ENCODE data around the gene FCSK.
"Not testable (repeated sequence)": the region's sequence is repeated elsewhere in the genome, so short reads cannot be mapped to it uniquely, and the experiment has no call there.

The FCSK gene

DNA sequence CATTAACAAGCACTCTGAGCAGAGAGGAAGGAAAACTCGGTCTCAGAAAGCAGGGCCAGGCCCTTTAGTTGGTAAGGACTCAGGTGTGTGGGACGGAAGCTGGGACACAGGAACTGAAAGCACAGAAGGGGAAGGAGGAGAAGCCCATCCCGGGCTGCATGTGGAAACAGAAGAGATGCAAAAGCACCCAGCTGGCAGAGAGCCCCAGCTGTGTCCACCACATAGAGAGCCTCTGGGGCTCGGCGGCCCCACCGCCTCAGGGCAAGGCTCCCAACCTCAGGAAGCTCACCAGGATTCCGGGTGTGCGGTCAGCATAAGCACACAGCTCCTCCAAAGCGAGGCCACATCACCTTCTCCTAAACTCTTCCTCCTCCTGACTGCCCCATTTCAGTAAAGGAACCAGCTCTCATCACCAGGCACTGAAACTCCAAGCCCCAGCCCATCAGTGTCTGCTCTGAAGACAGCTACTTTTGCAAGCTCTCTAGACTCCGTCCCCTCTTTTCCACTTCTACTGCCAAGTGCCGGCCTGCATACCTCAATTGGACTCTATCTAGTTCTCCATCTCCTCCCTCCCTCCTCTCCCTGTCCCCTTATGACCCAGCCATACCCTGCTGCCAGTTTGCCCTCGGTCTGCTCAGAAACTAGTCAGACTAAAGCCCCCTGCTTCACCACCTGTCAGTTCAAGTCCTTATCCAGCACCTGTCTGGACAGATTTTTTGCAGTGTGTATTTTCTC lies 21.5 kb upstream of the FCSK start:
- no peak for FAIRE-seq

DNA sequence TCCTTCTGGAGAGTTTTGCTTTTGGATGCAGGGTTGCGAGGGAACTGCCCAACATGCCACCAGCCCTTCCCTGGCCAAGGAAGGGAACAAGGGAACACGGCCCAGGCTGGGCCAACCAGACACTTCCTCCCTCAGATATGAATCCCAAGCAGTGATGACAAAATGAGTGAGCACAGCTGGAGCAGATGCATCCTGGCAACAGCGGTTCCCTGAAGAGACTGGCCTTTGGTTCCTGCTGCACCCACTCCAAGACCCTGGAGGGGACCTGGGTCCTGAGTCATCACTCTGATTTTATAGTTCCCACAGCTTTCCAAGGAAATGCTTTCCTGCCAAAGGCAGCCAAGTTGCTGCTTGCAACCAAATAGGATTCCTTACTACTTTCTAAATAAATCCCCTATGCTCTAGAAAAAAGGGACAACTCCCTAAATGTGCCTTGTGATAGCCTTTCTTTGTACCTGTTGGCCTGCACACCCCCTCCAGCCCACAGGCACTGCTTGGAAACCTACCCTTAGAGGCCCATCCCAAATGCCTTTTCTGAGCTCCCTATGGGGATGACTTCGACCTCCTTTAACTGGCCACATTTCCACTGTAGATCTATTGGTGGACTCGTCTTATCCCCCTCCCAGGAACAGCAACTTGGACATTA lies 20.8 kb upstream of the FCSK start:
- FAIRE-seq: no peak

DNA sequence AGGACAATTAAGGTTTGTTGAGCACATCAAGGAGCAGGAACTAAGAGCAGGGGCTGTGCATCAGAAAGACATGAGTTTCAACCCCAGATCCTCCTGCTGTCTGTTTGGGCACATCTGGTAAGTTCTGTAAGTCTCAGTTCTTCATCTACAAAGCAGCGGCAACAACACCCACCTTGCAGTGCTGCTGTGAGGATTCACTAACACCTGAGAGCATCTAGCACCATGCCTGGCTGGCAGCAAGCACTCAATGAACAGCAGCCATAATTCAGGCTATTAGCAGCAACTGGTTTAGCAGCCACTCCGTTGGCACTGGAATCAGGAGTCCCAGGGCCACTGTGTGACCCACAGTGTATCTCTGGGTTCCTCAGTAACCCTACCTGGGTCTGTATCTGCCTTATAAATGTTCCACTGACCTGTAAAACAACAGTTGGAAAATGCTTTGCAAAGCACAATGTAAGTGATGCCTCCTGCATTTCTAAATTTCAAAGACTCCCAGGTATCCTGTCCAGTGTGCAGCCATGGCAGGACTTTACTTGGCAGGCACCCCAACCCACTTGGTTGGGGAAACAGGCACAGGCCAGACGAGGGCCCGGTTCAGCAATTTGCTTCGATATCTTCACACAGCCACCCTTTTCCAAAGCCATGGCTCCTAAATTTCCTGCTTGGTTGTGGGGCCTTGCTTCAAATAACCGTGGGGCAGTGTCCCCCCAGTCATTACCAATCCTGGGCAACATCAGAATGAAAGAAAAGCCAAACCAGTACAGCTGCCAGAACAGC lies 19.7 kb upstream of the FCSK start:
- FAIRE-seq: no peak

DNA sequence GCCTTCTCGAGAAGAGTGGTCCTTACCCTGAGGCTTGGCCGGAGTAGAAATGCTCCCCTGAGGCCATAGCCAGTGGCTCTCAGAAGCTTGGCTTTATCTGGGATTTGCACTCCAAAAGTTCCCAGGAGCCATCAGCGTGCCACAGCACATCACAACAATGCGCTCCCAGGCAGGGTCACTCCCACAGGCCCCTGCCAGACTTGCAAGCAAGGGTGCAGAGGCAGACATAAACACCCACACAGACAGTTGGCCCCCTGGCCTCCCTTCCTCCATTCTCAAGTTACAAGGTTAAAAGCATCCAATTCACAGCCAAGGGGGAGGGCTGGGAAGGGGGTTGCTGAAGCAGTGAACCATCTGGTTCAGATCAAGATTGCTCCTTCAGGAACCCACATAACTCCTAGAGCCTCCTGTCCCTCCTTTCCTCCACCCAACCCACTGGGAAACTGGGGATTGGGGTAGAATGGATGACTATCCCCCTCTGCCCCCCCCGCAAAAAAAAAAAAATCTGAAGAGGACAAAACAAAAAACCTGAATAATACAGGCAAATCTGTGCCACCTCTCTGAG lies 17.3 kb upstream of the FCSK start:
- FAIRE-seq: no peak

DNA sequence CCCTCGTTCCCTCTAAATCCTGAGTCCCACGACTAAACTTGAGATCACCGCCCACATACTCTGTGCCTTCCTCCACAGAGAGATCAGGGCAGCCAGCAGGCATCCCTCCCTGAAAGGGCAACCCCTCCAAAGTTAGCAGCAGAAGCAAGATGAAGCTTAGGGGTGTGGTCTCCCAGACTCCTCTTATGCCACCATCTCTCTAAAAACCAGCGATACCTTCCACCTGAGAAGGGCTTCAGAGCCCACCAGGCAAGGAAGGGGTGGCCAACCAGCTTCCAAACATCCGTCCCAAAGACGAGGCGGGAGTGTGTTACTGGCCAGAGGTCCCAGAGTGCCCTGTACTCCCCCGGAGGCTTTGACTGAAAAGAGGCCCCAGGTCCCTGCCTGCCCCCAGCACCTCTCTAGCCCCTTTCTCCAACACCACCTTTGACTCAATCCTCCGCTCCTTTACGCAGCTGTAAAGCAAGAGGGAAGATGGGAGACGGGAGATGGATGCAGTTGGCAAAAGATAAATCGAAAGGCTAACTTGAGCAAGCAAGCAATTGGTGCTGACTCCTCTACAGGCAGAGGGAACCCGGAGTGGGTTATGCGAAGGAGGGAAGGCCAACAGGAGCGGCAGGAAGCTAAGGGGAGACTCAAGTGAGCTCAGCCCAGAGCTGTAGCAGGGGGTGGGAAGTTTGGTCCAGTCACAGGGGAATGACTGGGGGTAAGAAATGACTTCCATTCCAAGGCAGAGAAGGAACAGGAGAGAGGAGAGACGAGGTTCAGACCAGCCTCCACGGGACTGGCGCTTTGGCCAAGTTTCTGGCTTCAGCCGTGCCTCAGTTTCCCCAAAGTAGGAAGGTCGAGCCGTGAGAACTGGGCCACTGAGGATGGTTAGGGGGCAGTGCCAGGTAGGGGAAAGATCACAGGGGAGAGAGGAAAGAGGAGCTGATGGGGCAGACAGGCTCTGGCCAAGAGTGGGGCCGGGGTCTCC lies 16.5 kb upstream of the FCSK start:
- no peak for FAIRE-seq

DNA sequence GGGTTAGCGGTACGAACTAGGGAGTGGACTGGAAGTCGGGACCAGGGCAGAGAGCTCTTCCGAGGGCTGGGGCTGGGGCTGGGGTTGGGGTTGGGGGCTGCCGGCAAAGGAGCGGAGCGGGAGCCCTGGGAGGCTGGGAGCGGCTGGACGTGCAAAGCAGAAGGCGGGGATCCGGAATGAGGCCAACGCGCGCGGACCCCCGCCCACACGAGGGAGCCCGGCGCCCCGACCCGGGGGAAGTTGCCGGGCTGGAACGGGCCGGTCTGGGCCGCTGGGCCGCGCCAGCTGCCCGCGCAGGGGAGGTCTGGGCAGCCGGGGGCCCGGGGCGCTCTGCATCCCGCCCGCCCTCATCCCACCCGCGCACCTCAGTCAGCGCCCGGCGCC lies 15.8 kb upstream of the FCSK start:
- FAIRE-seq: no peak

DNA sequence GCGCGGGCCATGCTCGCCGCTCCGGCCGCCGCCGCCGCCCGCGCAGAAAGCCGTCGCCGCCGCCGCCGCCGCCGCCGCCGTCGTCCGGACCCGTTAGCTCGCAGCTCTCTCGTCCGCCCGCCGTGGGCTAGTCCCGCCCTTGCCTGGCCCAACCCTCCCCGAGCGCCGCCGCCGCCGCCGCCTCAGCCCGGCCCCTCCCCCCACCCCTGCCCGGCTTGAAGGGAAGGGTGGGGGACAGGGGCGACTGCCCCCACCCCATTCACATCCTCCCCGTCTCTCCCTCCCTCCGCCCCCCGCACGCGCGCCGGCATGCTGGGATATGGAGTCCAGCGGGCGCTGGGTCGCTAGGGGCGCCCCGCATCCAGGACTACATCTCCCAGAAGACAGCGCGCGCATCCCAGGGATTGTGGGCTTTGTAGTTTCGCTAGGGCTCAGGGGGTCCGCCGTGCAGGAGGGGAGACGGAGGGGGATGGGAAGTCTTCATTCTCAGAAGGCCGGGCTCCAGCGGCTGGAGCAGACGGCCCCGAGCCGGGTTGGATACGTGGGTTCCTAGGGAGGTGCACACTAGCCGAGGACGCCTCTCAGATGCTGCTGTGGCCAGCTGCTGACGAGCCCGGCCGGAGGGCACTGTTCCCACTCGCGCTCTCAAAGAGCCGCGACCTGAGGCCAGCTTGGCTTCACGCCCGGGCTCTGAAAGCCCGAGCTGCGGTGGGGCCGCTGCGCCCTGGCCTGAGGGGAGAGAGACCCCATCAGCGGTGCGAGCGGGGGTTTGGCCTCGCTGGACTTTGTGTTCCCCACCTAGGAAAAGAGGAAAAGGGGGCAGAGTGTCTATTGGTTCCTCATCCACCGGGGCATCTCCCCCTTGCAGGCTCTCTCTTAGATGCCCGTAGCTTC lies 15.2 kb upstream of the FCSK start, which contains the start of gene ST3GAL2:
TSS of gene ST3GAL2 (minus strand) at position 132 of the 894 bp plus-strand sequence. CDS start 40,570 bp downstream, outside the sequence.
- no peak for FAIRE-seq

DNA sequence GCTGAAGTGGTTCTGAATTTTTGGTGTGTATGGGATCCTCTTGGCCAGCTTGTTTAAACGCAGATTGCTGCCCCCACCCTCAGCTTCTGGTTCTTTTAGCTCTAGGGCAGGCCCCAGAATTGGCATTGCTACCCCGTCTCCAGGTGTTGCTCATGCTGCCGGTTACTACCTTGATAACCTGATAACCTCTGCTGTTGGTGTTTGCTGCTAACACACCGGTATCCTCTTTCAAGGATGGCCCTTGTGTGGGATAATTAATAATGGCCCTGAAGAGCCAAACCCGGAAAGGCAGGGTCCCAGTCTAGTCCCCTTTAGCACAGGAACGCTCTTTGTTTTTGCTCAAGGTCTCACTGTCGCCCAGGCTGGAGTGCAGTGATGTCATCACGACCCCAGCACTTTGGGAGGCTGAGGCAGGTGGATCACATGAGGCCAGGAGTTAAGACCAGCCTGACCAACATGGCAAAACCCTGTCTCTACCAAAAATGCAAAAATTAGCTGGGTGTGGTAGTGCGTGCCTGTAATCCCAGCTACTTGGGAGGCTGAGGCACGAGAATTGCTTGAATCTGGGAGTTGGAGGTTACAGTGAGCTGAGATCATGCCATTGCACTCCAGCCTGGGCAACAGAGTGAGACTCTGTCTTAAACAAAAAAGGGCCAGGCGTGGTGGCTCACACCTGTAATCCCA lies 14.2 kb upstream of the FCSK start:
- no peak for FAIRE-seq

DNA sequence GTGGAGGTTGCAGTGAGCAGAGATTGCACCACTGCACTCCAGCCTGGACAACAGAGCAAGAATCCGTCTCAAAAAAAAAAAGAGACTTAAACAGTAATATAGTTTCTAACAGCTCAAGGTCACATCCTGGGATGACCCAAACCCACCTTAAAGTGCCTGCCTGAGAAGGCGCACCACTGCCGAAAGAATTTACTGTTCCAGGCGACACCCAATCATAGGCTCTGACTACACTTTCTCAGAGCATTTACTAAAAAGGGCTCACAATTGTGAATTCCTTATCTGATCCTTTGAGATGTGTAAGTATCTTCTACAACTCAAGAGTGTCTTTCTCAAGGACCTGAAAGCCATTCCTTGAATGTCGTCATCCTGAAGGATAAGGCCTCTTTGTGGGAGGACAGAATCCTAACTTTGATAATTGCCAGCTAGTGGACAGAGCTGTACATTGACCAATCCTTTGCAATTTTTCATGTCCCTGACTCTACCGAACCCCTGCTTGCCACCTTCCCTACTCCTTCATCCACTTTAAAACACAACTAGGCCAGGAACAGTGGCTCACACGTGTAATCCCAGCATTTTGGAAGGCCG lies 12.9 kb upstream of the FCSK start:
- FAIRE-seq: no peak

DNA sequence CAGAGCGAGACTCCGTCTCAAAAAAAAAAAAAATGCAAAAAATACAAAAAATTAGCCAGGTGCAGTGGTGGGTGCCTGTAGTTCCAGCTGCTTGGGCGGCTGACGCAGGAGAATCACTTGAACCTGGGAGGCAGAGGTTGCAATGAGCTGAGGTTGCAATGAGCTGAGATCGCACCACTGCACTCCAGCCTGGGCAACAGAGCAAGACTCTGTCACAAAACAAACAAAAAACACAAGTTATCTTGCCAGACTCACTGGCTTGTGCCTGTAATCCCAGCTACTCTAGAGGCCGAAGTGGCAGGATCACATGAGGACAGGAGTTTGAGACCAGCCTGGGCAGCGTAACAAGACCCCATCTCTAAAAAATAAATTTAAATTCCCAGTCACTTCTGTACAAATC lies 12.1 kb upstream of the FCSK start:
- FAIRE-seq: no peak

DNA sequence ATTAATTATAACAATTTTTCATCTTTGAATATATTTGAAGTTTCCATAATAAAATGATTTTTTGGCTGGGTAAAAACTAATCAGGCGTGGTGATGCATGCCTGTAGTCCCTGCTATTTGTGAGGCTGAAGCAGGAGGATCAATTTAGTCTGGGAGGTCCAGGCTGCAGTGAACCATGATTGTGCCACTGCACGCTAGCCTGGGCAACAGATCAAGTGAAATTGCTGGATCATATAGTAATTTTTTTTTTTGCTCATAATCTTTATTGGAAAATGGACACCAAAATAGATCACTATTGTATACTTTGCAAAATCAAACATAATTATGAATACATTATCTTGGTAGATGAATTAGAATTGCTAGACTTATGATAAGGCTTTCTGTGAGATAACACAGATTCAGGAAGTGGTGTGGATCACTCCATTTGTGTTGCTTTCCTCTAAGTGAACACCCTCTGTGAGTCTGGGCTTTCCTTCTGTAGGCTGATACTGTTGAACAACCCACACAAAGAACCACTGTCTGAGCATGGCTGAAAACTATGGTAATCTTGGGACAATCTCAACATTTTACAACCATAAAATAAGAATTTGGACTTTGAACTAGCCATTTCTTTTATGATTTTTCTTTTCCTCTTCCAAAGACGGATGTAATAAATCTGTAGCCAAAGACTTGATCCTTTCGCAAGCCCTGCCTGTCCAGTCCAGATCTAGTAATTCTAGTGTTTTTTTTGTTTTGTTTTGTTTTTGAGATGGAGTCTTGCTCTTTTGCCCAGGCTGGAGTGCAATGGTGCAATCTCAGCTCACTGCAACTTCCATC lies 9.9 kb upstream of the FCSK start:
- FAIRE-seq: no peak

DNA sequence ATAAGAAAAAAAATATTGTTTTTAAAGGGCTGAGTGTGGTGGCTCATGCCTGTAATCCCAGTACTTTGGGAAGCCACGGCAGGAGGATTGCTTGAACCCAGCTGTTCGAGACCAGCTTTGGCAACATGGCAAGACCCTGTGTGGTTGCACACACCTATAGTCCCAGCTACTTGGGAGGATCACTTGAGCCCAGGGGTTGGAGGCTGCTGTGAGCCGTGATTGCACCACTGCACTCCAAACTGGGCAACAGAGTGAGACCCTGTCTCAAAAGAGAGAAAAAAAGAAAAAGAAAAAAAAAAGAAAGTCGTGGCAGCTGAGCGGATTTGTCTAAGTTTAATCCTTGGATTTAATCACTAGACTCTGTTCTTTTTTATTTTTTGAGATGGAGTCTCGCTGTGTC lies 6.3 kb upstream of the FCSK start:
- FAIRE-seq: no peak

DNA sequence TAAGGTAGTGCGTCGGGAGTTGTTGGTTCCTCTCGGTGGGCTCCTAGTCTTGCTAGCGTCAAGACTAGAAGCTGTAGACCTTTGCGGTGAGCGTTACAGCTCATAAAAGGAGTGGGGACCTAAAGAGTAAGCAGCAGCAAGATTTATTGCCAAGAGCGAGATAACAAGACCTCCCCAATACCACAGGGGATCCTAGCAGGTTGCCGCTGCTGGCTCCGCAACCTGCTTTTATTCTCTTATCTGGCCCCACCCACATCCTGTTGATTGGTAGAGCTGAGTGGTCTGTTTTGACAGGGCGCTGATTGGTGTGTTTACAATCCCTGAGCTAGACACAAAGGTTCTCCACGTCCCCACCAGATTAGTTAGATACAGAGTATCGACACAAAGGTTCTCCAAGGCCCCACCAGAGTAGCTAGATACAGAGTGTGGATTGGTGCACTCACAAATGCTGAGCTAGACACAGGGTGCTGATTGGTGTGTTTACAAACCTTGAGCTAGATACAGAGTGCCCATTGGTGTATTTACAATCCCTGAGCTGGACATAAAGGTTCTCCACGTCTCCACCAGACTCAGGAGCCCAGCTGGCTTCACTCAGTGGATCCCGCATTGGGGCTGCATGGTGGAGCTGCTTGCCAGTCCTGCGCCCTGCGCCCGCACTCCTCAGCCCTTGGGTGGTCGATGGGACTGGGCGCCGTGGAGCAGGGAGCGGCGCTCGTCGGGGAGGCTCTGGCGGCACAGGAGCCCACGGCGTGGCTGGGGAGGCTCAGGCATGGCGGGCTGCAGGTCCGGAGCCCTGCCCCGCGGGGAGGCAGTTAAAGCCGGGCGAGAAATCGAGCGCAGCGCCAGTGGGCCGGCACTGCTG lies 4.0 kb upstream of the FCSK start:
- FAIRE-seq: not testable (repeated sequence)

DNA sequence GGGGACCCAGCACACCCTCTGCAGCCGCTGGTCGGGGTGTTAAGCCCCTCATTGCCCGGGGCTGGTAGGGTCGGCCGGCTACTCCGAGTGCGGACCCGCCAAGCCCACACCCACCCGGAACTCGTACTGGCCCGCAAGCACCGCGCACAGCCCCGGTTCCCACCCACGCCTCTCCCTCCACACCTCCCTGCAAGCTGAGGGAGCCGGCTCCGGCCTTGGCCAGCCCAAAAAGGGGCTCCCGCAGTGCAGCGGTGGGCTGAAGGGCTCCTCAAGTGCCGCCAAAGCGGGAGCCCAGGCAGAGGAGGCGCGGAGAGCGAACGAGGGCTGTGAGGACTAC lies 3.4 kb upstream of the FCSK start:
- not testable (repeated sequence) for FAIRE-seq

DNA sequence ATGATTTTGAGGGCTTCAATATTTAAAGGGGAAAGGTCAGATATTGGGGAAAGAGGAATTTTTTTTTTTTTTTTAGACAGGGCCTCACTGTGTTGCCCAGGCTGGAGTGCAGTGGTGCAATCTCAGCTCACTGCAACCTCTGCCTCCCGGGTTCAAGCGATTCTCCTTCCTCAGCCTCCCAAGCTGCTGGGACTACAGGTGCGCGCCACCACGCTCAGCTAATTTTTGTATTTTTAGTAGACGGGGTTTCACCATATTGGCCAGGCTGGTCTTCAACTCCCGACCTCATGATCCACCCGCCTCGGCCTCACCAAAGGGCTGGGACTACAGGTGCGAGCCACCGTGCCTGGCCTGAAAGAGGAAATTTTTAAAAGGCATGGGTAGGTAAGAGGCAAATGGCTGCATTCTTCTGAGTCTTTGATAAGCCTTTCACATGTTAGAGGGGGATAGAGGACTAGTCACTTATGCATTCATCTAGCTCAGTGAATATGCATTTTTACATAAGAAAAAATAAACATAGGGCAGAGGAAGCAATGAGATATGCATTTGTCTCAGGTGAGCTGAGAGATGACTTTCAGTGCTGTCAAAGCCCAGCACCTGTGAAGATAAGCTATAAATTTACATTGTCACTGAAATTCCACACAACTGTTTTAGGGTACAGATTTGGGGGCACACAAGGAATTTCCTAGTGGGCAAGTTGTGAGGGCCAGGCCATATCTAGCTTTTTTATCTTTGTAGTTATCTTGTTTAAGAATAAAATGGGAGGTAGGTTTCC lies 1.1 kb upstream of the FCSK start:
- FAIRE-seq: no peak

DNA sequence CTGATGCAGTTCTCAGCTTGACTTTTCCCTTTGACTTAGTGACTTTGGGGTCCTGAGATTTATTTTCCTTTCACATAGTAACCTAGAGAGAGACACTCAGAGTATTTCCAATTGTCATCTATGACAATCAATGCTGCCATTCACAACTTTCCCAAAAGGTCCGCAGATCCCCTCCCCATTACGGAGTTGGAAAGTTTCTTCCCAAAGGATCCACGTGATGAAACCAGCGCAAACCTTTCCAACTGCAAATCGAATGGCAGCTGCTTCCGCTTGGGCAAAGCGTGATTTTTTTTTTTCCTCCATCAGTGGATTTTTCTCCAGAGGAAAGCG lies 538 bp upstream of the FCSK start:
- no peak for FAIRE-seq

DNA sequence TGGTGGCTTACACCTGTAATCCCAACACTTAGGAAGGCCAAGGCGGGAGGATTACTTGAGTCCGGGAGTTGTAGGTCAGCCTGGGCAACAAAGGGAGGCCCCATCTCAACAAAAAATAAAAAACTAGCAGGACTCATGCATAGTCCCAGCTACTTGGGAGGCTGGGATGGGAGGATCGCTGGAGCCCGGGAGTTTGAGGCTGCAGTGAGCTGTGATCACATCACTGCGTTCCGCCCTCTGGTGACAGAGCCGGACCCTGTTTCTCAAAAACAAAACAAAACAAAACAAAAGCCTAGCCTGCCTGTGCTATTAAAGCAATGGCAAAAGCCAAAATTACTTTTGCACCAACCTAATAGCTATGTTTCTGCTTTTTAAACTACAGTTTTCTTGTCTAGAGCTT lies 1.5 kb downstream of the FCSK start:
- FAIRE-seq: no peak

Data from TTC549 (cell line).